ENCODE data around the gene LCE1E.

LCE1E gene

DNA sequence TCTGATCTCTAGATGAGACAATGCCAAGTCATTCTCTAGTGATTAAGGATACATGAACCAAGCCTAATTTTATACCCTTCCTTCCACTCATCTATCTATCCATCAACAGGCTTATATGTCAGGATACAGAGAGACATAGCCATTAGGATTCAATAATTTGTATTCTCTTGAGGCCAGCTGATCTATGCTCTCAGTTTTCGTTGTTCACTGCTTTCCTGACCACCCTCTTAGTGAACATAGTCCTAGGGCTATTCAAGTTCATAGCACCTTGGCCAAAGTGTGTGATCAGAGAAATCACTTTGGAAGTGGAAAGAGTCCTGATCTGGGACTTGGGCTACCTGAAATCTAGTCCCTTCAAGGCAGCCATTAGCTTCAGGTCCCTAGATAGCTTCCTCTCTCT, 32.5 kb upstream of the LCE1E start:
- no peaks in the 10 kb centered on the region for H3K27me3 ChIP-seq (ENCODE audit: insufficient read depth, poor library complexity, severe bottlenecking)
- TF ChIP-seq, protein P1, sequence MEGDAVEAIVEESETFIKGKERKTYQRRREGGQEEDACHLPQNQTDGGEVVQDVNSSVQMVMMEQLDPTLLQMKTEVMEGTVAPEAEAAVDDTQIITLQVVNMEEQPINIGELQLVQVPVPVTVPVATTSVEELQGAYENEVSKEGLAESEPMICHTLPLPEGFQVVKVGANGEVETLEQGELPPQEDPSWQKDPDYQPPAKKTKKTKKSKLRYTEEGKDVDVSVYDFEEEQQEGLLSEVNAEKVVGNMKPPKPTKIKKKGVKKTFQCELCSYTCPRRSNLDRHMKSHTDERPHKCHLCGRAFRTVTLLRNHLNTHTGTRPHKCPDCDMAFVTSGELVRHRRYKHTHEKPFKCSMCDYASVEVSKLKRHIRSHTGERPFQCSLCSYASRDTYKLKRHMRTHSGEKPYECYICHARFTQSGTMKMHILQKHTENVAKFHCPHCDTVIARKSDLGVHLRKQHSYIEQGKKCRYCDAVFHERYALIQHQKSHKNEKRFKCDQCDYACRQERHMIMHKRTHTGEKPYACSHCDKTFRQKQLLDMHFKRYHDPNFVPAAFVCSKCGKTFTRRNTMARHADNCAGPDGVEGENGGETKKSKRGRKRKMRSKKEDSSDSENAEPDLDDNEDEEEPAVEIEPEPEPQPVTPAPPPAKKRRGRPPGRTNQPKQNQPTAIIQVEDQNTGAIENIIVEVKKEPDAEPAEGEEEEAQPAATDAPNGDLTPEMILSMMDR (IDR thresholded peaks at IDR 0.05; ENCODE audit: poor library complexity, severe bottlenecking), result no peak
- no peak for ATAC-seq (ENCODE audit: low read depth)

GRCh38 chr1:152756872-152757271, 29.2 kb upstream of the LCE1E start:
- Histone ChIP-seq H3K9me3 (ENCODE audit: severe bottlenecking) (no peaks in the 10 kb centered on the region), H3K27ac (ENCODE audit: poor library complexity, severe bottlenecking) (no peak overlapping the region), H3K27me3 (ENCODE audit: insufficient read depth, poor library complexity, severe bottlenecking) (no peaks in the 10 kb centered on the region), H3K36me3 (ENCODE audit: low read depth) (no peaks in the 10 kb centered on the region), H3K4me3 (ENCODE audit: severe bottlenecking) (no peak overlapping the region), H3K4me1 (ENCODE audit: insufficient read depth, poor library complexity, severe bottlenecking) (peaks cover 29% of the 10 kb centered on the region)
- ATAC-seq (ENCODE audit: low read depth) (peak; percentile 74), DNase-seq (ENCODE audit: low spot score) (no peak)
- TF ChIP-seq, protein P1 (IDR thresholded peaks at IDR 0.05; ENCODE audit: poor library complexity, severe bottlenecking), result no peak

More for the DNA sequence above, 32.5 kb upstream of the LCE1E start:
- no peak for DNase-seq (ENCODE audit: low spot score)
- no peak overlapping the region for H3K4me3 ChIP-seq (ENCODE audit: severe bottlenecking)
- no peak overlapping the region for H3K27ac ChIP-seq (ENCODE audit: poor library complexity, severe bottlenecking)
- peaks cover 16% of the 10 kb centered on the region for H3K4me1 ChIP-seq (ENCODE audit: insufficient read depth, poor library complexity, severe bottlenecking)
- H3K36me3 ChIP-seq (ENCODE audit: low read depth), result no peaks in the 10 kb centered on the region
- no peaks in the 10 kb centered on the region for H3K9me3 ChIP-seq (ENCODE audit: severe bottlenecking)

GRCh38 chr1:152757747-152758146, 28.3 kb upstream of the LCE1E start, which contains the start of gene KPRP:
TSS of gene KPRP (plus strand) at chr1:152758025. CDS start at chr1:152759589, 1,564 bp downstream.
- Histone ChIP-seq H3K4me3 (ENCODE audit: severe bottlenecking) (no peak within 1 kb of the TSS), H3K27ac (ENCODE audit: poor library complexity, severe bottlenecking) (no peak within 1 kb of the TSS), H3K36me3 (ENCODE audit: low read depth) (no peaks in the 10 kb centered on the region), H3K9me3 (ENCODE audit: severe bottlenecking) (no peaks in the 10 kb centered on the region), H3K4me1 (ENCODE audit: insufficient read depth, poor library complexity, severe bottlenecking) (peaks cover 26% of the 10 kb centered on the region), H3K27me3 (ENCODE audit: insufficient read depth, poor library complexity, severe bottlenecking) (no peaks in the 10 kb centered on the region)
- no peak for ATAC-seq (ENCODE audit: low read depth)
- DNase-seq (ENCODE audit: low spot score), result no peak
- TF ChIP-seq, protein P1 (IDR thresholded peaks at IDR 0.05; ENCODE audit: poor library complexity, severe bottlenecking), result no peak

DNA sequence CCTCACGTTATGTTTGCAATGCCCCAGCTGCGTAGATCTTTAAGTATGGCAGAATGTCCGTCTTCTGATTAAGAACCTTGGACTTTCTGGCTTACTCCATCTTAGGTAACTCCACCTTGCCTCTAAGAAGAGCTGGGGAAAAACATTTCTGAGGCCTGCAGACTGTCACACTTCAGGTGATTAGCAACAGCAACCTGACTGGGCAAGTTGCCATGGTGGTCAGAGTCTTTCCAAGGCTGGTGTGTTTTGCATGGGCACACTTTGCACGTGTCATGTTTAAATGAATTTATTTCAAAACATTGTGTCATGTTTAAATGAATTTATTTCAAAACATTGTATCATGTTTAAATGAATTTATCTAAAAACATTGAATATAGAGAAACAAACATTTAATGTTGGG, 27.4 kb upstream of the LCE1E start:
- no peaks in the 10 kb centered on the region for H3K36me3 ChIP-seq (ENCODE audit: low read depth)
- TF ChIP-seq, protein P1 (IDR thresholded peaks at IDR 0.05; ENCODE audit: poor library complexity, severe bottlenecking), result no peak
- H3K4me3 ChIP-seq (ENCODE audit: severe bottlenecking), result no peak overlapping the region
- ATAC-seq (ENCODE audit: low read depth) (no peak), DNase-seq (ENCODE audit: low spot score) (no peak)
- H3K4me1 ChIP-seq (ENCODE audit: insufficient read depth, poor library complexity, severe bottlenecking), result peaks cover 25% of the 10 kb centered on the region
- H3K27ac ChIP-seq (ENCODE audit: poor library complexity, severe bottlenecking), result no peak overlapping the region
- H3K9me3 ChIP-seq (ENCODE audit: severe bottlenecking), result no peaks in the 10 kb centered on the region
- H3K27me3 ChIP-seq (ENCODE audit: insufficient read depth, poor library complexity, severe bottlenecking), result no peaks in the 10 kb centered on the region

GRCh38 chr1:152759453-152760173, 26.4 kb upstream of the LCE1E start:
- ATAC-seq (ENCODE audit: low read depth), result peak; percentile 84
- H3K27ac ChIP-seq (ENCODE audit: poor library complexity, severe bottlenecking), result peak overlapping the region; percentile 30
- TF ChIP-seq, protein P1 (IDR thresholded peaks at IDR 0.05; ENCODE audit: poor library complexity, severe bottlenecking), result no peak
- H3K36me3 ChIP-seq (ENCODE audit: low read depth), result no peaks in the 10 kb centered on the region
- no peak for DNase-seq (ENCODE audit: low spot score)
- peaks cover 25% of the 10 kb centered on the region for H3K4me1 ChIP-seq (ENCODE audit: insufficient read depth, poor library complexity, severe bottlenecking)
- no peaks in the 10 kb centered on the region for H3K9me3 ChIP-seq (ENCODE audit: severe bottlenecking)
- H3K27me3 ChIP-seq (ENCODE audit: insufficient read depth, poor library complexity, severe bottlenecking), result no peaks in the 10 kb centered on the region
- H3K4me3 ChIP-seq (ENCODE audit: severe bottlenecking), result no peak overlapping the region

All from RWPE2 (cell line).